NCI-H1694 (cell line): ENCODE measurements around the gene S100A10.

Experiments
- DNase-seq: peaks from one replicate; lab custom pipeline; 2025; lab: John Stamatoyannopoulos, UW

Gene S100A10

GRCh38 chr1:151993734-151994496, at the start of gene S100A10:
Gene S100A10, minus strand, starts transcription at chr1:151993859. Its CDS starts 7,629 bp downstream, at chr1:151986230.
- no peak for DNase-seq

- no peak for DNase-seq
Observed at GRCh38 chr1:152042030-152042429, 48.4 kb upstream of the S100A10 start.

- no peak for DNase-seq
Observed at GRCh38 chr1:152039886-152040285, 46.2 kb upstream of the S100A10 start.

GRCh38 chr1:152039461-152039860, 45.8 kb upstream of the S100A10 start:
- DNase-seq, result no peak

- DNase-seq, result no peak
Observed at GRCh38 chr1:152038871-152039270, 45.2 kb upstream of the S100A10 start.

GRCh38 chr1:152036267-152037216, 42.9 kb upstream of the S100A10 start, which contains the start of gene S100A11:
Gene S100A11, minus strand, starts transcription at chr1:152037004. Its CDS starts 89 bp downstream, at chr1:152036915.
- DNase-seq, result no peak

- DNase-seq, result no peak
Observed at GRCh38 chr1:152035539-152036266, 42.0 kb upstream of the S100A10 start.

- DNase-seq, result peak; percentile 27
Observed at GRCh38 chr1:152034654-152035538, 41.2 kb upstream of the S100A10 start.

- DNase-seq, result no peak
Observed at GRCh38 chr1:152034324-152034653, 40.6 kb upstream of the S100A10 start.

GRCh38 chr1:152029929-152030211, 36.2 kb upstream of the S100A10 start:
- DNase-seq, result no peak

- no peak for DNase-seq
Observed at GRCh38 chr1:152029144-152029928, 35.7 kb upstream of the S100A10 start.

- DNase-seq, result no peak
Observed at GRCh38 chr1:152026895-152027294, 33.2 kb upstream of the S100A10 start.

GRCh38 chr1:152024223-152024622, 30.6 kb upstream of the S100A10 start:
- no peak for DNase-seq

GRCh38 chr1:152023221-152023620, 29.6 kb upstream of the S100A10 start:
- no peak for DNase-seq

GRCh38 chr1:152022474-152022873, 28.8 kb upstream of the S100A10 start:
- DNase-seq, result no peak

- no peak for DNase-seq
Observed at GRCh38 chr1:152021569-152021968, 27.9 kb upstream of the S100A10 start.

GRCh38 chr1:152020849-152021248, 27.2 kb upstream of the S100A10 start:
- DNase-seq, result no peak

- DNase-seq, result no peak
Observed at GRCh38 chr1:152018537-152018936, 24.9 kb upstream of the S100A10 start.

GRCh38 chr1:152015766-152016165, 22.1 kb upstream of the S100A10 start:
- no peak for DNase-seq

GRCh38 chr1:152014943-152015342, 21.3 kb upstream of the S100A10 start:
- no peak for DNase-seq
